Measurements from ENCODE around the gene PAQR4.

PAQR4 gene

GRCh38 chr16:2970563-2970962 is 1.4 kb downstream of the PAQR4 start:
- H3K4me3 ChIP-seq (ENCODE audit: low read depth, low read length): peak overlapping the region; percentile 67
- DNase-seq (ENCODE audit: low read depth): peak; percentile 52
- no peak for TF ChIP-seq MAX (IDR thresholded peaks at IDR 0.05; ENCODE audit: low read depth, low read length)
- TF ChIP-seq CTCF (IDR thresholded peaks at IDR 0.05; ENCODE audit: low read depth, low read length): no peak
- TF ChIP-seq MYC (IDR thresholded peaks at IDR 0.05; ENCODE audit: low read depth, low read length): no peak
- peak; percentile 12 for TF ChIP-seq POLR2A (IDR thresholded peaks at IDR 0.05; ENCODE audit: extremely low read depth, insufficient read length)

- no peak overlapping the region for H3K4me3 ChIP-seq (ENCODE audit: low read depth, low read length)
- peak; percentile 43 for DNase-seq (ENCODE audit: low read depth)
- TF ChIP-seq POLR2A (IDR thresholded peaks at IDR 0.05; ENCODE audit: extremely low read depth, insufficient read length) (peak; percentile 23), CTCF (IDR thresholded peaks at IDR 0.05; ENCODE audit: low read depth, low read length) (no peak)
Measured at GRCh38 chr16:2971134-2971984, 2.2 kb downstream of the PAQR4 start.

GRCh38 chr16:2971985-2972784 is 3.0 kb downstream of the PAQR4 start:
- DNase-seq (ENCODE audit: low read depth): peak; percentile 32
- TF ChIP-seq MAX (IDR thresholded peaks at IDR 0.05; ENCODE audit: low read depth, low read length): no peak
- no peak for TF ChIP-seq POLR2A (IDR thresholded peaks at IDR 0.05; ENCODE audit: extremely low read depth, insufficient read length)
- no peak for TF ChIP-seq MYC (IDR thresholded peaks at IDR 0.05; ENCODE audit: low read depth, low read length)
- TF ChIP-seq CTCF (IDR thresholded peaks at IDR 0.05; ENCODE audit: low read depth, low read length): no peak

GRCh38 chr16:2973093-2973492 is 3.9 kb downstream of the PAQR4 start:
- TF ChIP-seq POLR2A (IDR thresholded peaks at IDR 0.05; ENCODE audit: extremely low read depth, insufficient read length) (no peak), MAX (IDR thresholded peaks at IDR 0.05; ENCODE audit: low read depth, low read length) (no peak), CTCF (IDR thresholded peaks at IDR 0.05; ENCODE audit: low read depth, low read length) (no peak), MYC (IDR thresholded peaks at IDR 0.05; ENCODE audit: low read depth, low read length) (no peak)
- no peak overlapping the region for H3K4me3 ChIP-seq (ENCODE audit: low read depth, low read length)
- DNase-seq (ENCODE audit: low read depth): no peak

More at GRCh38 chr16:2971985-2972784, 3.0 kb downstream of the PAQR4 start:
- H3K4me3 ChIP-seq (ENCODE audit: low read depth, low read length): no peak overlapping the region

- no peak overlapping the region for H3K4me3 ChIP-seq (ENCODE audit: low read depth, low read length)
- no peak for DNase-seq (ENCODE audit: low read depth)
- TF ChIP-seq MAX (IDR thresholded peaks at IDR 0.05; ENCODE audit: low read depth, low read length) (no peak), CTCF (IDR thresholded peaks at IDR 0.05; ENCODE audit: low read depth, low read length) (no peak), MYC (IDR thresholded peaks at IDR 0.05; ENCODE audit: low read depth, low read length) (no peak), POLR2A (IDR thresholded peaks at IDR 0.05; ENCODE audit: extremely low read depth, insufficient read length) (no peak)
Measured at GRCh38 chr16:2973605-2974318, 4.6 kb downstream of the PAQR4 start.

Measured in NB4 (cell line).